HUES48 (cell line): Measurements from ENCODE around the gene MMP12.
"Not testable (repeated sequence)": the region's sequence is repeated elsewhere in the genome, so short reads cannot be mapped to it uniquely, and the experiment has no call there.

ENCODE experiments used
- H3K27ac ChIP-seq: one replicate; pipeline ENCODE4 v1.7.0; 2013; ENCODE audit warnings: low read depth, low read length, inconsistent platforms
- H3K27me3 ChIP-seq: 2 replicates; pipeline ENCODE4 v1.6.1; 2013; ENCODE audit warnings: mild to moderate bottlenecking, low read length; ENCODE audit not compliant: control insufficient read depth, insufficient read depth
- H3K36me3 ChIP-seq: 2 replicates; pipeline ENCODE4 v1.6.1; 2013; ENCODE audit warnings: low read length; ENCODE audit not compliant: control insufficient read depth, insufficient read depth
- H3K4me1 ChIP-seq: 2 replicates; pipeline ENCODE4 v1.6.1; 2013; ENCODE audit warnings: mild to moderate bottlenecking, low read length; ENCODE audit not compliant: control insufficient read depth, insufficient read depth
- H3K4me3 ChIP-seq: 2 replicates; pipeline ENCODE4 v1.5.1; 2013; ENCODE audit warnings: mild to moderate bottlenecking, low read depth, low read length
- H3K9ac ChIP-seq: 2 replicates; pipeline ENCODE4 v1.6.1; 2013; ENCODE audit warnings: mild to moderate bottlenecking, low read depth, low read length, moderate library complexity
- H3K9me3 ChIP-seq: 2 replicates; pipeline ENCODE4 v1.6.1; 2013; ENCODE audit warnings: low read length; ENCODE audit not compliant: control insufficient read depth, insufficient read depth

Gene MMP12

GRCh38 chr11:102874852-102875251, at the start of gene MMP12:
MMP12 (minus strand) TSS chr11:102874982; CDS start chr11:102874937, 45 bp downstream.
- no peaks in the 10 kb centered on the region for H3K9me3 ChIP-seq
- H3K9ac ChIP-seq = no peak within 1 kb of the TSS
- no peak within 1 kb of the TSS for H3K4me3 ChIP-seq
- H3K27ac ChIP-seq = no peak within 1 kb of the TSS
- H3K4me1 ChIP-seq = no peaks in the 10 kb centered on the region
- no peaks in the 10 kb centered on the region for H3K36me3 ChIP-seq
- H3K27me3 ChIP-seq = no peaks in the 10 kb centered on the region

GRCh38 chr11:102921587-102922220, 46.9 kb upstream of the MMP12 start:
- no peaks in the 10 kb centered on the region for H3K4me1 ChIP-seq
- H3K4me3 ChIP-seq = no peak overlapping the region
- H3K27me3 ChIP-seq = no peaks in the 10 kb centered on the region

GRCh38 chr11:102920118-102920684, 45.4 kb upstream of the MMP12 start:
- no peak overlapping the region for H3K4me3 ChIP-seq
- H3K36me3 ChIP-seq = no peaks in the 10 kb centered on the region
- H3K4me1 ChIP-seq = no peaks in the 10 kb centered on the region
- no peaks in the 10 kb centered on the region for H3K9me3 ChIP-seq
- no peak overlapping the region for H3K27ac ChIP-seq
- no peak overlapping the region for H3K9ac ChIP-seq
- no peaks in the 10 kb centered on the region for H3K27me3 ChIP-seq

More at GRCh38 chr11:102921587-102922220, 46.9 kb upstream of the MMP12 start:
- H3K9ac ChIP-seq = no peak overlapping the region
- H3K27ac ChIP-seq = no peak overlapping the region
- no peaks in the 10 kb centered on the region for H3K36me3 ChIP-seq
- no peaks in the 10 kb centered on the region for H3K9me3 ChIP-seq

- no peaks in the 10 kb centered on the region for H3K9me3 ChIP-seq
- H3K27me3 ChIP-seq = no peaks in the 10 kb centered on the region
- no peaks in the 10 kb centered on the region for H3K36me3 ChIP-seq
- no peak overlapping the region for H3K4me3 ChIP-seq
- no peak overlapping the region for H3K9ac ChIP-seq
- peaks cover 6% of the 10 kb centered on the region; the same call in 1 of the 2 replicates for H3K4me1 ChIP-seq
- H3K27ac ChIP-seq = no peak overlapping the region
These were observed 40.2 kb upstream of the MMP12 start for GRCh38 chr11:102915044-102915375.

GRCh38 chr11:102914238-102915043, 39.7 kb upstream of the MMP12 start:
- Histone ChIP-seq H3K27ac (no peak overlapping the region), H3K36me3 (no peaks in the 10 kb centered on the region), H3K9me3 (no peaks in the 10 kb centered on the region), H3K9ac (no peak overlapping the region), H3K27me3 (no peaks in the 10 kb centered on the region), H3K4me1 (peaks cover 6% of the 10 kb centered on the region; the same call in 1 of the 2 replicates), H3K4me3 (no peak overlapping the region)

- Histone ChIP-seq H3K36me3 (no peaks in the 10 kb centered on the region), H3K4me3 (no peak overlapping the region), H3K9ac (no peak overlapping the region), H3K9me3 (no peaks in the 10 kb centered on the region), H3K27me3 (no peaks in the 10 kb centered on the region), H3K27ac (no peak overlapping the region), H3K4me1 (peaks cover 6% of the 10 kb centered on the region; the same call in 1 of the 2 replicates)
These were observed 37.7 kb upstream of the MMP12 start for GRCh38 chr11:102912482-102912830.

- no peak overlapping the region; the same call in 1 of the 2 replicates for H3K9ac ChIP-seq
- H3K27me3 ChIP-seq = no peaks in the 10 kb centered on the region
- H3K36me3 ChIP-seq = no peaks in the 10 kb centered on the region
- no peak overlapping the region for H3K4me3 ChIP-seq
- no peaks in the 10 kb centered on the region for H3K9me3 ChIP-seq
- H3K27ac ChIP-seq = peak overlapping the region; percentile 28
- H3K4me1 ChIP-seq = peaks cover 6% of the 10 kb centered on the region; the same call in 1 of the 2 replicates
These were observed 37.1 kb upstream of the MMP12 start for GRCh38 chr11:102911758-102912481.

- not testable (repeated sequence) for H3K4me3 ChIP-seq, H3K27ac ChIP-seq, H3K36me3 ChIP-seq, H3K9ac ChIP-seq, H3K4me1 ChIP-seq, H3K27me3 ChIP-seq, H3K9me3 ChIP-seq
These were observed 31.1 kb upstream of the MMP12 start for GRCh38 chr11:102905848-102906247.

GRCh38 chr11:102903895-102904294, 29.1 kb upstream of the MMP12 start:
- not testable (repeated sequence) for H3K9ac ChIP-seq, H3K4me1 ChIP-seq, H3K27me3 ChIP-seq, H3K36me3 ChIP-seq, H3K4me3 ChIP-seq, H3K27ac ChIP-seq, H3K9me3 ChIP-seq

- no peak overlapping the region for H3K27ac ChIP-seq
- H3K9ac ChIP-seq = no peak overlapping the region
- no peaks in the 10 kb centered on the region for H3K4me1 ChIP-seq
- no peaks in the 10 kb centered on the region for H3K27me3 ChIP-seq
- no peak overlapping the region for H3K4me3 ChIP-seq
- H3K9me3 ChIP-seq = no peaks in the 10 kb centered on the region
- no peaks in the 10 kb centered on the region for H3K36me3 ChIP-seq
These were observed 25.6 kb upstream of the MMP12 start for GRCh38 chr11:102900346-102900745.

- Histone ChIP-seq H3K9ac (no peak overlapping the region), H3K36me3 (no peaks in the 10 kb centered on the region), H3K27me3 (no peaks in the 10 kb centered on the region), H3K4me1 (no peaks in the 10 kb centered on the region), H3K27ac (no peak overlapping the region), H3K4me3 (no peak overlapping the region), H3K9me3 (no peaks in the 10 kb centered on the region)
These were observed 17.0 kb upstream of the MMP12 start for GRCh38 chr11:102891736-102892135.
